Measurements from ENCODE around the gene DIP2A. TPM values are rescaled to one million over a fixed set of nuclear protein-coding genes. Genes with fewer than 3 reads are reported as not detected.

Gene DIP2A, protein sequence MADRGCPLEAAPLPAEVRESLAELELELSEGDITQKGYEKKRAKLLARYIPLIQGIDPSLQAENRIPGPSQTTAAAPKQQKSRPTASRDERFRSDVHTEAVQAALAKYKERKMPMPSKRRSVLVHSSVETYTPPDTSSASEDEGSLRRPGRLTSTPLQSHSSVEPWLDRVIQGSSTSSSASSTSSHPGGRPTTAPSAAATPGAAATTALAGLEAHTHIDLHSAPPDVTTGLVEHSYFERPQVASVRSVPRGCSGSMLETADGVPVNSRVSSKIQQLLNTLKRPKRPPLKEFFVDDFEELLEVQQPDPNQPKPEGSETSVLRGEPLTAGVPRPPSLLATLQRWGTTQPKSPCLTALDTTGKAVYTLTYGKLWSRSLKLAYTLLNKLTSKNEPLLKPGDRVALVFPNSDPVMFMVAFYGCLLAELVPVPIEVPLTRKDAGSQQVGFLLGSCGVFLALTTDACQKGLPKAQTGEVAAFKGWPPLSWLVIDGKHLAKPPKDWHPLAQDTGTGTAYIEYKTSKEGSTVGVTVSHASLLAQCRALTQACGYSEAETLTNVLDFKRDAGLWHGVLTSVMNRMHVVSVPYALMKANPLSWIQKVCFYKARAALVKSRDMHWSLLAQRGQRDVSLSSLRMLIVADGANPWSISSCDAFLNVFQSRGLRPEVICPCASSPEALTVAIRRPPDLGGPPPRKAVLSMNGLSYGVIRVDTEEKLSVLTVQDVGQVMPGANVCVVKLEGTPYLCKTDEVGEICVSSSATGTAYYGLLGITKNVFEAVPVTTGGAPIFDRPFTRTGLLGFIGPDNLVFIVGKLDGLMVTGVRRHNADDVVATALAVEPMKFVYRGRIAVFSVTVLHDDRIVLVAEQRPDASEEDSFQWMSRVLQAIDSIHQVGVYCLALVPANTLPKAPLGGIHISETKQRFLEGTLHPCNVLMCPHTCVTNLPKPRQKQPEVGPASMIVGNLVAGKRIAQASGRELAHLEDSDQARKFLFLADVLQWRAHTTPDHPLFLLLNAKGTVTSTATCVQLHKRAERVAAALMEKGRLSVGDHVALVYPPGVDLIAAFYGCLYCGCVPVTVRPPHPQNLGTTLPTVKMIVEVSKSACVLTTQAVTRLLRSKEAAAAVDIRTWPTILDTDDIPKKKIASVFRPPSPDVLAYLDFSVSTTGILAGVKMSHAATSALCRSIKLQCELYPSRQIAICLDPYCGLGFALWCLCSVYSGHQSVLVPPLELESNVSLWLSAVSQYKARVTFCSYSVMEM (N-terminal part only)
- 15.2 TPM for total RNA-seq

DNA sequence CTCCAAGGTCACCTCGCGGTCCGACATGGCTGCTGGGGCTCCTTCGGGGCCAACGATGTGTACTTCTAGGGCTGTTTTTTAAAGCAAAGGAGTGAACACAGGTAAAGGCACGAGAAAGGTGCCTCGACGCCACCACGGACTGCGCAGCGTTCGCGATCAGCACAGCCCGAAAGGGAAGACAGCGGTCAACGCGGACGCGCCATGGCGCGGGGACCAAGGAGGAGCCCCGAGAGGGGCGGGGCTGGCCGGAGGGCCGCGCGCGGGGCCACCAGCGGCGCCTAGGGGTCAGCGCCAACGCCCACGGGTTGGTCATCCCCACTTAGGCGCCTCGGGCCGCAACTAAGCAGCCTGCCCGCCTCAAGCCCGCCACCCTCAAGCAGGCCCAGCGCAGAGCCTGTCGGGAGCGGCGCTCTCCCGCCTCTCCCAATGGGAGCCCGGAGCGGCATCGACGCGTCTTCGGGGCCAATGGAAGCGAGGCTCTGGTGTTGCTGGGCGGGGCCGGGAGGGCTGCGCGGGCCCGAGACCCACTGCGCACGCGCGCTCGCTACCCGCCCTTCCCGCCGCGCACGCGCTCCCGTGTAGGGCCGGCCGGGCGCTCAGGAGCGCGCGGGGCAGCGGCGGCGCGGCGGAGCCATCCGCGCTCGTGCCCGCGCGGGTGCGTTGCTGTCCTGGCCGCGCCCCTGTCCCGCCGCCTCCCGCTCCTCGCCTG lies at the start of gene DIP2A:
Gene DIP2A, plus strand, starts transcription at position 577 of the 709 bp plus-strand sequence. CDS start 241 bp downstream, outside the sequence.
- DNase-seq (ENCODE audit: low spot score) = peak; percentile 97
- peak; percentile 93 for ATAC-seq

DNA sequence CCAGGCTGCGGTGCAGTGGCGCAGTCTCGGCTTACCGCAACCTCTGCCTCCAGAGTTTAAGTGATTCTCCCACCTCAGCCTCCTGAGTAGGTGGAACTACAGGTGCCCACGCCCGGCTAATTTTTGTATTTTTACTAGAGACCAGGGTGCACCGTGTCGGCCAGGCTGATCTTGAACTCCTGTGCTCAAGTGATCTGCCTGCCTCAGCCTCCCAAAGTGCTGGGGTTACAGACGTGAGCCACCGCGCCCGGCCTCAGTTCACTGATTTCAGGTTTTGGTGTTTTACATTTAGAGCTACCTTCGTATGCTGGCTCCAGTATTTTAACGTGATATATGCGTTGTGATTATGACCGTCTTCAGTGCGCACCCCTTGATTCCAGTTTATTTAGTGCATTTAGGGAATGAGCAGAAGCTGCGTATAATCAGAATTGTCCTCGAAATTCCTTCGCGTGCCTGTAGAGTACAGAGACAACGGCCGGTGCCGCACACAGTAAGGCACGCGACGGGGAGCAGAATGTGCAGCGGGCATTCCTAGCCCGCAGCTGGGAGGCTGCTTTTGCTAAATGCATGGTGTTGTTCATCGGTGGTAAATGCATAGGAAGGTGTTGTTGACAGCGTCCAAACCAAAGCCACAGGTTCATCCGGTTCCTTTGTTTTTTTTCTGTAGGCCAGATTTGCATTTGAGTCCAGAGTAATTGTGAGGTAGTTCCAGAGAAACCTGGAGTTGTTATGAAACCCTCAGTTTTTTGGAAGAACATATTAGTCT lies 48.9 kb upstream of the DIP2A start:
- DNase-seq (ENCODE audit: low spot score) = no peak
- no peak for ATAC-seq

DNA sequence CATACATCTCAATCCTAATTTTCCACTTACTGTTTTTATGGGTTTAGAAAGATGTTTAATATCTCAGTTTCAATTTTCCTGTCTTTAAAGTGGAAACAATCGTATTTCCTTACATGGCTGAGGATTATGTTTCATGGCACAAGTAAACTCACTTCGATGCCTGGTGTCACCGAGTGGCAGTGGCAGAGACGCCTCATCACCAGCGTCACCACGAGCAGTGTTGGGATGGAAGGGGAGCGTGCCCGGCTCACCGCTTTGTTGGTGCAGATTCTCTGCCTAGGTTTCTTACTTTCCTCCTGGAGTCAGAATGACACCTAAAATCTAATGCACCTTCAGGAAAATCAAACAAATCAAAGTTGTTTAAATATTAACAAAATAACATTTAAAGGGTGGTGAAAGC lies 48.2 kb upstream of the DIP2A start:
- no peak for DNase-seq (ENCODE audit: low spot score)
- ATAC-seq = no peak

DNA sequence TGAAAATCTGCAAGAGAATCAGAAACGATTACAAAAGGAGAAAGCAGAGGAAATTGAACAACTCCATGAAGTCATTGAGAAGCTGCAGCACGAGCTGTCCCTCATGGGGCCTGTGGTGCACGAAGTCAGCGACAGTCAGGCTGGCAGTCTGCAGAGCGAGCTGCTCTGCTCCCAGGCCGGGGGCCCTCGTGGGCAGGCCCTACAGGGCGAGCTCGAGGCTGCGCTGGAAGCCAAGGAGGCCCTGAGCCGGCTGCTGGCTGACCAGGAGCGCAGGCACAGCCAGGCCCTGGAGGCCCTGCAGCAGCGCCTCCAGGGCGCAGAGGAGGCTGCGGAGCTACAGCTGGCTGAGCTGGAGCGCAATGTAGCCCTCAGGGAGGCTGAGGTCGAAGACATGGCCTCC lies 47.5 kb upstream of the DIP2A start:
- ATAC-seq = no peak
- DNase-seq (ENCODE audit: low spot score) = no peak

DNA sequence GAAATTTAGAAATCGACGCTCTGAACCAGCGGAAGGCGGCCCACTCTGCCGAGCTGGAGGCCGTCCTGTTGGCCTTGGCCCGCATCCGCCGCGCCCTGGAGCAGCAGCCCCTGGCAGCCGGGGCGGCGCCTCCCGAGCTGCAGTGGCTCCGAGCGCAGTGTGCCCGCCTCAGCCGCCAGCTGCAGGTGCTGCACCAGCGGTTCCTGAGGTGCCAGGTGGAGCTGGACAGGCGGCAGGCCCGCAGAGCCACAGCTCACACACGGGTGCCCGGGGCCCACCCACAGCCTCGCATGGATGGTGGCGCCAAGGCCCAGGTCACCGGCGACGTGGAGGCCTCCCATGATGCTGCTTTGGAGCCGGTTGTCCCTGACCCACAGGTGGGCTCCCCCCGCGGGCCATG lies 47.0 kb upstream of the DIP2A start:
- DNase-seq (ENCODE audit: low spot score) (no peak), ATAC-seq (no peak)

DNA sequence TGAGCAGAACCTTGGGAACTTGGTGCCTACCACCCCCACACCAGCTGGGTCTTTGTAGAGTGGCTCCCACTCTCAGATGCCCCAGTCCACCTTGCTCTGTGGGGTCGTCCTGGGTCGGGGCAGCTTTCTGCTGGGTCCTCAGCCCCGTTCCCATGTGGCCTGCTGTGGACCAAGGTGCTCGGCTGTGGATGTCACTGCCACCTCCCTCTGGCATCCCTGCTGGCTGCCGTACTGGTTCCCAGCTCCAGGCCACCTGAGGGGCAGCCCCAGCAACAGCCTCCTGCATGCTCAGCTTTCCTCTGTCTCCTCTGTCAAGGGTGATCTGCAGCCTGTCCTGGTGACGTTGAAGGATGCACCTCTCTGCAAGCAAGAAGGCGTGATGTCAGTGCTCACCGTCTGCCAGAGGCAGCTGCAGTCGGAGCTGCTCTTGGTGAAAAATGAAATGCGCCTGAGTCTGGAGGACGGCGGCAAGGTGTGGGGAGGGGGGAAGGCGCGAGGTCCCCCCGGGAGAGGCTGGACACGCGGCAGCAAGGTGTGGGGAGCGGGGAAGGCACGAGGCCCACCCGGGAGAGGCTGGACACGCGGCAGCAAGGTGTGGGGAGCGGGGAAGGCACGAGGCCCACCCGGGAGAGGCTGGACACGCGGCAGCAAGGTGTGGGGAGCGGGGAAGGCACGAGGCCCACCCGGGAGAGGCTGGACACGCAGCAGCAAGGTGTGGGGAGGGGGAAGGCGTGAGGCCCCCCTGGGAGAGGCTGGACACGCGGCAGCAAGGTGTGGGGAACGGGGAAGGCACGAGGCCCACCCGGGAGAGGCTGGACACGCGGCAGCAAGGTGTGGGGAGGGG lies 45.9 kb upstream of the DIP2A start:
- DNase-seq (ENCODE audit: low spot score) = no peak
- no peak for ATAC-seq

DNA sequence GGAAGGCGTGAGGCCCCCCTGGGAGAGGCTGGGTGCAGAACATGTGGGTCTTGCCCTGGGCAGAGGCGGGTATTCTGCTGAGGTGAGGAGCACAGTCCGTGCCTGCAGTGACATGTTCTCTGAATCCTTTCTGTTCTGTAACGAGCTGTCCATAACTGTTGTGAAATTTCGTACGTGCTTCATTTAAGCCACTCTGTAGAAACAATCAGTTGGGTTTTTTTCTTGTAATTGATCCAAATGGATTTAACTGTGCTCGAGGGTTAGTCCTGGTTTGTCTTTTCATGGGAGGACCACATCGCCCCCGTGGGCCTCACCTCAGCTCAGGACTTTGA lies 45.4 kb upstream of the DIP2A start:
- no peak for DNase-seq (ENCODE audit: low spot score)
- no peak for ATAC-seq

DNA sequence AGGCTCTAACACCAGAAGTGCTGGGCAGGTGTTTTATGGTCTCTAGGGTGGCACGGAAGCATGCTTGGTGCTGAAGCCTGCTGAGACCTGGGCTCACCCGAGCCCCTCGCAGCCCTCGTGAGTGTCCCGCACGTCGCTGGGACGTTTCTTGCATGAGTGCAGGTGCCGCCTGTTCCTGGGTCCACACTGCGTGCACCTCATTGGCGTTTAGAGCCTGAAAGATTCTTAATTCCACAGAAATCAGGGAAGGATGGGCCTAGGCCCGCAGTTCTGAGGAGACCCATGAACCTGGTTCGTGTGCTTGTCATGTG lies 43.8 kb upstream of the DIP2A start:
- ATAC-seq (no peak), DNase-seq (ENCODE audit: low spot score) (no peak)

DNA sequence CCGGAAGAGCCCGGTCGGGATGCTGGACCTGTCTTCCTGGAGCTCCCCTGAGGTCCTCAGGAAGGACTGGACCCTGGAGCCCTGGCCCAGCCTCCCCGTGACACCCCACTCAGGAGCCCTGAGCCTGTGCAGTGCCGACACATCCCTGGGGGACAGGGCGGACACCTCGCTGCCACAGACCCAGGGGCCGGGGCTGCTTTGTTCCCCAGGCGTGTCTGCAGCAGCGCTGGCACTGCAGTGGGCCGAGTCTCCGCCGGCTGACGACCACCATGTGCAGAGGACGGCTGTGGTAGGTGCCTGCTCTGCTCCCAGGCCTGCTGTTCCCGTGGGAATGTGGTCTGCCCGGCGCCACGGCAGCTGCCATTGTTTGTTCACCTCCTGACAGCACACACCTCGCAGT lies 42.1 kb upstream of the DIP2A start:
- DNase-seq (ENCODE audit: low spot score) = no peak
- no peak for ATAC-seq

DNA sequence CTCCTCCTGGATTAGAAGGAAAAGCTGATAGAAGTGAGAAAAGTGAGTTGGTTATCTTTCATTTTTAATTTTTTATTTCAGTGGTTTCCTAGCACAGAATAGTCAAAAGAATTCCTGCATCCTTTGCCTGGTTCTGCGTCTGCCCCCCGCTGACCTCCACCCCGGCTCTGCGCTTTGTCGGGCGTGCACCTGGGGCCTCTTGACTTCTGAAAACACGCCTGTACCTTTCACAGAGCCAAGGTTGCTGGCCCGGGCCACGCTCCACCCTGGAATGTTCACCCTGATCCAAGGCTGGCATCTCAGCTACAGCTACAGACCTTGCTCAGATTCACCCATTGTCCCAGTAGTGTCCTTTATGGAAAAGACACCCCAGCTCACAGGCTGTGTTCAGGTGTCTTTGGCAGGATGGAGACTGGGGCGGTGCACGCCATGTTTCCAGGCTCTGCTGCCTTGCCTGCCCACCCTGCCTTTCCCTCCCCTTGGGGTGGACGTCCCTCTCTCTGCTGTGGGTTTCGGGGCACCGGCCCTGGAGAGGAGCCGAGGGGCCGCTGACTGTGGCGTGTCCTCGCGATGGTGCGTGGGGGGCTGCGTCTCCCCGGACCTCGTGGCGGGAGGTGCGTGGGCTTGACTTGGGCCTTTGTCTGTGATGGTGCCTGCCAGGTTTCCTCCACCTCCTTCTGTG lies 40.3 kb upstream of the DIP2A start:
- DNase-seq (ENCODE audit: low spot score) (no peak), ATAC-seq (no peak)

DNA sequence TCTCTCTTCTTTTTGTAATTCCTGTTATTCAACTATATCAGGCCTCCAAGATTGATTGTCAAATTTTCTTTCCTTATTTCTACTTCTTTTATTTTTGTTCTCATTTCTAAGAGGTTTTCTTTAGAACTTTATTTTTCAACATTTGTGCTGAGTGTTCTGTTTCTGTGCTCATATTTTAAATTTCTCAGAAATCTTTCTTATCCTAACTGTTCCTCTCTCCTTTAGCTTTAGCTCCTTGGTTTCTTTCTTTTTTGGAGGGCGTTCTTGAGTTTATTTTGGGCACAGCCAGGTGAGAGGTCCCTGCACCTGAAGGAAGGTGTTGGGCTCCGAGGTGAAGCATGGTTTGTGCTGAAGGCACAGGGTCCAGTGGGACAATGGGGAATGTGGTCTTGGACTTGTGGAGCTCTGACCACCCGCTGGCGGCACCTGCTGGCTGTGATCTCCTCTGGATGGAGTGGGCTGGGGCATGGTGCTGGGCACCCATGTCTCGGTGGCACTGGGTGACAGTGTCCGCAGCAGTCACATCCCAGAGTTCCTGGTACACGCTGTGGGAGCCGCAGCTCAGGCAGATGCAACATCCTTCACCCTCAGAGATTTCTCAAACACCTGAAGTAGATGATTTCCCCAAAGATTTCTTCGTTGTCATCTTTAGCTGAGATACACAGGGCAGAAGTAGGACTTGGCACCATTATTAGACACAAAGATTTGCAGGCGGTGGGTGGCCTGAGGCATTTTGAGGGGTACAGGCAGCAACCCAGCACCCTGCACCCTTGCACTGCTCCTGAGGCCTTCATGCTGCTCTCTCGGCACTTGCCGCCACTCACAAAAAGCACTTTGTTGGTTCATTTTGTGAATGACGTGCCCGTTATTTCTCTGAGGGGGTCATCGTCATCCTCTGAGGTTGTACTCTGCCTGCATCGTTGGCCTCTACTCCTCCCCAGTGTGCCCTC lies 38.2 kb upstream of the DIP2A start:
- ATAC-seq (no peak), DNase-seq (ENCODE audit: low spot score) (no peak)

DNA sequence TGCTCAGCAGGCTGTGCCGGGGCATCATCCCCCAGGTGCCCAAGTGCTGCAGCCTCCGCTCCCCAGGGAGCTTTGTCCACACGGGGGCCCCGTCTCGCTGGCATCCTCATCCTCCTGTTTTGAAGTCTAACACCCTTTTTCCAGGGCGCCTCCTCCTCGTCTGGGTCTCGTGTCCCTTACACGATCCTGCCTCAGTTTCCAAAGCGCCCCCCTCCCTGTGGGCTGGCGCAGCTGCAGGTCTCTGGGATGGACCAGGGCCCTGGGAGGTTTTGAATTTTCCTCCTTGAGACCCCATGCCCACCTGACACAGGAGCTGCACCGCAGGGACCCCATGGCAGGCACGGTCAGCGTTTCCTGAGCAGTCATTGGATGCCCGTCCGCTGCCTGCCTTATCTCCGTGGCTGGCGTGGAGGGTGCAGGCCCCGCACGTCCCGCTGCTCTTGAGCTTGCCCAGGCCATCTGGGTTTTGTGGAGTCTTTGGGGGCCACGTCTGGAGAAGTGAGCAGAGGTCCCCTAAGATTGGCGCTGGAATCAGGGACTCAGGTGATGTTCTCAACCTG lies 37.4 kb upstream of the DIP2A start:
- DNase-seq (ENCODE audit: low spot score) (no peak), ATAC-seq (no peak)

DNA sequence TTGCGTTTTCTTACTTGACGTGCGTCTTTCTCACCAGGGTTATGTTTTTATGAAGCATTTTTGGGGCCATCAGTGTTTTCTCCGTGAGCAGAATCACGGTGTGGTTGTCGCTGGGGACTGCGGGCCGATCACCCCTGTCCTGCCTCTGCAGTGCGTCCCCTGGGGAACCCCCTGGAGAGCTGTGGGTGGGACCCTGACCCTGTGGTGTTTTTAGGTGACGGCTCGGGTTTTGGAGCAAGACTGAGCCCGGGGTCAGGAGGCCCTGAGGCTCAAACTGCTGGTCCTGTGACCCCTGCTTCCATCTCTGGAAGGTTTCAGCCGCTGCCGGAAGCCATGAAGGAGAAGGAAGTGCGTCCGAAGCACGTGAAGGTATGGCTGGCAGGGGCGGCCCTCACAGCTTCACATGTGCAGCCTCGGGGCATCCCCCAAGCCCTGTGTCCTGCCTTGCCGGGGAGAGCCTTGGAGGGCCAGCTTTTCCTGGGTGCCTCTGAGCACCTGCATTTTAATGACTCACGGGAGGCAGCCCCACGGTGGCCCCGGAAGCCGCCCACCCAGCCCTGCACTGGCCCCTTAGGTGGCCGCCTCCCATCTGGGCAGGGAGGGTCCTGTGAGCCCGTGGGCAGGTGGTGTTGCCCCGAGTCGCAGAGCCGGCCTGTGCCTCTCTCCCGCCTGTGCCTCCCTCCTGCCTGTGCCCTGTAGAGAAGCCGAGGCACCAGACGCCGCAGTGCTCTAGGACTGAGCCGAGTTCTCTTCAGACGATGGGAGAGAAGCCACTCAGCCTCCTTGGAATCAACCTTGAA lies 36.7 kb upstream of the DIP2A start:
- no peak for ATAC-seq
- no peak for DNase-seq (ENCODE audit: low spot score)

DNA sequence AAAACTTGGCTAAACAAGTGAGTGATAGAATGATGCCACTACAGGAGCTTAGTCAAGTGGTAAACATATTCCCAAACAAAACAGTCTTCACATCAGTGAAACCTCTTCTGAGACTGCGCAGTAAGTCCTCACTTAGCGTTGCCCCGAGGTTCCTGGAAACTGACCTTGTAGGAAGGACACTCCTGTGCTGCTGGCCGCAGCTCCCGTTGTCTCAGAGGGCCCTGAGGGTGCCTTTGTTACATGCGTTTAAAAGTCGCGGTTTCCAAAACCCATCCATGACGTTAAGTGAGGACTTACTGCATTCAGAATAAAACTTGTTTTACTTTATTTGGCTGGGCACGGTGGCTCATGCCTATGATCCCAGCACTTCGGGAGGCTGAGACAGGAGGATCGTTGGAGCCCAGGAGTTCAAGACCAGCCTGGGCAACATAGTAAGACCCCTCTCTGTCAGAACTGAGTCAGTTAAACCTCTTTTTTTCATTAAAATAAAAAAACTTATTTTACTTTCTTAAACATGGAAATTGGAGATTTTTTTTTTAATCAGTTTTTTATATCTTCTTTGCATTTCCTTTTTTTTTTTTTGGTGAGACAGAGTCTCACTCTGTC lies 36.0 kb upstream of the DIP2A start:
- DNase-seq (ENCODE audit: low spot score) (no peak), ATAC-seq (no peak)

DNA sequence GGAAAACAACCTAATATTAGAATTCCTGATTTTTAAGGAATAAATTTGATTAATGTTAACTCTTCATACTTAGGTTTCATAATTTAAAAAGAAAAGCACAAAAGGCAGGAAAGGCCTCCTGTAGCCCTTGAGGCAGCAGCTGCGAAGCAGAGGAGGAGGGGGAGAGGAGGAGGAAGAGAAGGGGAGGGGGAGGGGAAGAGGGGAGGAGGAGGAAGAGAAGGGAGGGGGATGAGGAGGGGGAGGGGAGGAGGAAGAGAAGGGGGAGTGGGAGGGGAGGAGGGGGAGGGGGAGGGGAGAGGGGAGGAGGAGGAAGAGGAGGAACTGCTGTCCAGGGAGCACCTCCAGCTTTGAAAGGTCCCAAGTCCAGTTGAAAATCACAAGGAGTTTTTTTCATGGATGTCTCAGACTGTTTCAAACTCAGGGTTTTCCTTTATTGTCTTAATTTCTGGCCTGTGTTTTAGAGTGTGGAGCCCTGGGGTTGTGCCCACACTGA lies 35.1 kb upstream of the DIP2A start:
- ATAC-seq (no peak), DNase-seq (ENCODE audit: low spot score) (no peak)

DNA sequence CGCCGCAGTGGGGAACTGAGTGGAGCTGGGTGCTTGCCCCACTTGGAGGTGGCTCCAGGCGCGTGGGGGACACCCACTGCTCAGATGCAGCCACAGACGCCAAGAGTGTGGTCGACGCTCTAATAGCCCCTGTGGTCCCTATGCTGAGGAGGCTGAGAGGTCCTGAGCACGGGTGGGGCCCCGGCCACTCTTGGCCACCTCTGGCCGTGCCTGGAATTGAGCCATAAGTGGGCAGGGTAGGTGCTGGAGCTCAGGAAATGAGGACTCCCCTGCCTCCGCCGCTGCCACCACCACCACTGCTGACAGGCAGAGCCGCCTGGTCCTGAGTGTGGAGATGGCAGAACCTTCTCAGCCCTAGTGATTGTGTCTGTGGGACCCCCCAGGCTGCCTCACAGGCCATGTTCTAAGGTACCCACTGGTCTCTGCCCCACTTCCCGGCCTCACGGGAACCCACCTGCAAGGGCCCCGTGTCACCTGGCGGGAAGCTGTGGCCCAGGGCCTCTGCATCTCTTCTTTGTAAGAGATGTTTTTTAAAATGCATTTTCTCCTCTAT lies 34.6 kb upstream of the DIP2A start:
- DNase-seq (ENCODE audit: low spot score) (no peak), ATAC-seq (no peak)

Data from left lobe of liver (tissue), 2 donors.